HCT116 (cell line): ENCODE data around the gene KCNE1. TPM values are rescaled to one million over a fixed set of nuclear protein-coding genes. Genes with fewer than 3 reads are reported as not detected.

ENCODE experiments used
- ATAC-seq: fragments of 200-7000 bp; cut with Tn5 transposase; 2 replicates; pipeline ENCODE4 v1.9.1; 2020; ENCODE audit warnings: mild to moderate bottlenecking, moderate library complexity
- BruUV-seq: library from RNA; stranded (reverse); fragments of 400-500 nt; replicated peaks from 2 replicates; lab custom pipeline; 2021; lab: Mats Ljungman, UMichigan
- CTCF ChIA-PET: fragments of 300-600 bp; sonication (Branson Sonifier 250); formaldehyde crosslinking; loops from one replicate; lab custom pipeline; 2021; ENCODE audit warnings: antibody characterized with exemption; lab: Charles Lee
- POLR2A ChIA-PET: fragments of 300-600, 350-600 bp; sonication (Branson Sonifier 250); formaldehyde crosslinking; loops from one replicate; lab custom pipeline; 2021; ENCODE audit warnings: antibody characterized with exemption; lab: Charles Lee
- RAD21 ChIA-PET, 2 experiments: fragments of 300-600 bp; sonication (Branson Sonifier 250); formaldehyde crosslinking; loops; one replicate each; lab custom pipeline; 2023; ENCODE audit warnings: low total read pairs in 2 of 2; ENCODE audit not compliant: uncharacterized antibody in 2 of 2, unreplicated experiment in 2 of 2, low non-redundant PET in 1 of 2; lab: Charles Lee
- DNase-seq: peaks from one replicate; pipeline ENCODE4 v3.0.0-alpha.2; 2010; ENCODE audit warnings: low read depth, low spot score
- H2AFZ ChIP-seq: fragments of 200-600 bp; shearing (Covaris generic), sonication (generic); 2 replicates; pipeline ENCODE4 v1.6.1; 2017; ENCODE audit warnings: low read depth, mixed run types, mixed read lengths, antibody characterized with exemption, low read length; ENCODE audit not compliant: poor library complexity, severe bottlenecking
- H3K27ac ChIP-seq: 2 replicates; pipeline ENCODE4 v1.5.1; 2012; ENCODE audit warnings: low read depth, low read length
- H3K27me3 ChIP-seq: fragments of 200-600 bp; sonication (generic); 2 replicates; pipeline ENCODE4 v1.6.1; 2016; ENCODE audit warnings: mixed run types, low read length, mixed read lengths; ENCODE audit not compliant: insufficient read depth
- H3K36me3 ChIP-seq, 2 experiments: fragments of 200-500 bp in 1 of 2; fragments of 200-600 bp in 1 of 2; sonication (Bioruptor generic) in 1 of 2; sonication (generic) in 1 of 2; 2 replicates each; pipeline versions ENCODE4 v1.5.1 to v1.6.1; 2014 to 2016; ENCODE audit warnings: low read length in 2 of 2, inconsistent platforms in 1 of 2, mixed read lengths in 1 of 2, mixed run types in 1 of 2; ENCODE audit not compliant: insufficient read depth in 2 of 2, control insufficient read depth in 1 of 2
- H3K4me1 ChIP-seq, 2 experiments: fragments of 200-600 bp in 1 of 2; sonication (generic) in 1 of 2; 2 replicates each; pipeline versions ENCODE4 v1.5.1 to v1.6.1; 2012 to 2017; ENCODE audit warnings: low read length in 2 of 2, inconsistent platforms in 1 of 2, mild to moderate bottlenecking in 1 of 2, mixed read lengths in 1 of 2, mixed run types in 1 of 2, moderate library complexity in 1 of 2; ENCODE audit not compliant: insufficient read depth in 2 of 2, control insufficient read depth in 1 of 2
- H3K4me2 ChIP-seq: fragments of 200-600 bp; sonication (generic); 2 replicates; pipeline ENCODE4 v1.6.1; 2017; ENCODE audit warnings: mixed run types, low read length, mixed read lengths
- H3K4me3 ChIP-seq, 2 experiments: fragments of 200-600 bp in 1 of 2; sonication (generic) in 1 of 2; replicated peaks in 1 of 2; 2 replicates each; pipeline ENCODE4 v1.5.1; 2011 to 2016; ENCODE audit warnings: low read length in 2 of 2, control low read depth in 1 of 2, low read depth in 1 of 2, mild to moderate bottlenecking in 1 of 2, mixed read lengths in 1 of 2, mixed run types in 1 of 2
- H3K79me2 ChIP-seq: fragments of 200-600 bp; sonication (generic); 2 replicates; pipeline ENCODE4 v1.6.1; 2017; ENCODE audit warnings: mild to moderate bottlenecking, mixed run types, low read length, moderate library complexity, mixed read lengths; ENCODE audit not compliant: insufficient read depth
- H3K9ac ChIP-seq: fragments of 200-600 bp; sonication (generic); 2 replicates; pipeline ENCODE4 v1.6.1; 2016; ENCODE audit warnings: low read length, mixed read lengths
- H3K9me2 ChIP-seq: fragments of 200-600 bp; sonication (generic), shearing (Covaris generic); 2 replicates; pipeline ENCODE4 v1.6.1; 2017; ENCODE audit warnings: mixed run types, mild to moderate bottlenecking, moderate library complexity; ENCODE audit not compliant: insufficient read depth
- H3K9me3 ChIP-seq, 2 experiments: fragments of 200-500 bp in 1 of 2; fragments of 200-600 bp in 1 of 2; sonication (Bioruptor generic) in 1 of 2; sonication (generic) in 1 of 2; 2 replicates each; pipeline ENCODE4 v1.6.1; 2014 to 2017; ENCODE audit warnings: low read length in 2 of 2, mixed read lengths in 2 of 2, inconsistent platforms in 1 of 2, low read depth in 1 of 2, mild to moderate bottlenecking in 1 of 2, mixed run types in 1 of 2, moderate library complexity in 1 of 2; ENCODE audit not compliant: control insufficient read depth in 1 of 2, insufficient read depth in 1 of 2
- H4K20me1 ChIP-seq: fragments of 200-600 bp; sonication (generic), shearing (Covaris generic); 2 replicates; pipeline ENCODE4 v1.6.1; 2017; ENCODE audit warnings: mixed run types, mild to moderate bottlenecking, moderate library complexity; ENCODE audit not compliant: insufficient read depth
- ATF3 ChIP-seq: IDR thresholded peaks from 2 replicates; pipeline ENCODE4 v1.6.1; 2012
- CBX3 ChIP-seq: IDR thresholded peaks from 2 replicates; pipeline ENCODE4 v1.6.1; 2012; ENCODE audit warnings: low read depth
- CEBPB ChIP-seq: IDR thresholded peaks from 2 replicates; pipeline ENCODE4 v1.6.1; 2012; ENCODE audit warnings: low read depth
- CTCF ChIP-seq, 3 experiments: fragments of 200-600 bp in 1 of 3; sonication (generic) in 1 of 3; IDR thresholded peaks in 2 of 3; conservative IDR thresholded peaks in 1 of 3; 2 replicates each; pipeline ENCODE4 v1.5.1; 2012 to 2017; ENCODE audit warnings: low read depth in 2 of 3, low read length in 2 of 3, antibody characterized with exemption in 1 of 3, borderline replicate concordance in 1 of 3, control low read depth in 1 of 3, mild to moderate bottlenecking in 1 of 3, mixed read lengths in 1 of 3, mixed run types in 1 of 3, moderate library complexity in 1 of 3; ENCODE audit not compliant: insufficient read depth in 1 of 3
- EGR1 ChIP-seq: IDR thresholded peaks from 2 replicates; pipeline ENCODE4 v1.6.1; 2012; ENCODE audit warnings: low read depth
- ELF1 ChIP-seq: IDR thresholded peaks from 2 replicates; pipeline ENCODE4 v1.6.1; 2012; ENCODE audit warnings: low read depth, borderline replicate concordance
- EZH2 ChIP-seq: fragments of 200-600 bp; sonication (generic); IDR thresholded peaks from 2 replicates; pipeline ENCODE4 v1.6.1; 2017; ENCODE audit warnings: antibody characterized with exemption, mixed run types
- EZH2phosphoT487 ChIP-seq: fragments of 200-600 bp; IDR thresholded peaks from 2 replicates; pipeline ENCODE4 v1.6.1; 2018; ENCODE audit warnings: antibody characterized with exemption, borderline replicate concordance
- FOSL1 ChIP-seq: IDR thresholded peaks from 2 replicates; pipeline ENCODE4 v1.6.1; 2012; ENCODE audit warnings: low read depth
- JUND ChIP-seq: IDR thresholded peaks from 2 replicates; pipeline ENCODE4 v1.6.1; 2012
- MAX ChIP-seq: IDR thresholded peaks from 2 replicates; pipeline ENCODE4 v1.6.1; 2012
- POLR2A ChIP-seq: IDR thresholded peaks from 2 replicates; pipeline ENCODE4 v1.7.0; 2011; ENCODE audit warnings: borderline replicate concordance; ENCODE audit not compliant: insufficient read depth, insufficient read length; ENCODE audit errors: extremely low read depth
- POLR2AphosphoS5 ChIP-seq: IDR thresholded peaks from 2 replicates; pipeline ENCODE4 v1.6.1; 2011; ENCODE audit warnings: mild to moderate bottlenecking, low read depth, low read length, moderate library complexity
- RAD21 ChIP-seq: IDR thresholded peaks from 2 replicates; pipeline ENCODE4 v1.6.1; 2012; ENCODE audit warnings: low read depth, mild to moderate bottlenecking
- REST ChIP-seq: IDR thresholded peaks from 2 replicates; pipeline ENCODE4 v1.6.1; 2012; ENCODE audit warnings: low read depth
- SIN3A ChIP-seq: IDR thresholded peaks from 2 replicates; pipeline ENCODE4 v1.6.1; 2012; ENCODE audit warnings: low read depth
- SP1 ChIP-seq: IDR thresholded peaks from 2 replicates; pipeline ENCODE4 v1.6.1; 2012; ENCODE audit warnings: low read depth
- SRF ChIP-seq: IDR thresholded peaks from 2 replicates; pipeline ENCODE4 v1.6.1; 2012; ENCODE audit warnings: low read depth
- TCF7L2 ChIP-seq: IDR thresholded peaks from 2 replicates; pipeline ENCODE4 v1.7.0; 2011; ENCODE audit warnings: borderline replicate concordance, inconsistent platforms; ENCODE audit not compliant: insufficient read depth, insufficient read length; ENCODE audit errors: extremely low read depth
- YY1 ChIP-seq: IDR thresholded peaks from 2 replicates; pipeline ENCODE4 v1.6.1; 2011; ENCODE audit warnings: low read length, low read depth, moderate library complexity, mild to moderate bottlenecking; ENCODE audit not compliant: insufficient replicate concordance; ENCODE audit errors: extremely low read depth
- ZFX ChIP-seq: fragments of 450-650 bp; IDR thresholded peaks from 2 replicates; pipeline ENCODE4 v1.6.1; 2017
- ZNF274 ChIP-seq: fragments of 200-500 bp; sonication (Bioruptor generic); IDR thresholded peaks from 2 replicates; pipeline ENCODE4 v1.6.1; 2014; ENCODE audit warnings: mild to moderate bottlenecking, low read depth, low read length, inconsistent platforms
- intact Hi-C: fragments of 100-400 bp; cut with micrococcal nuclease; formaldehyde crosslinking; loops from 2 replicates; pipeline ENCODE4 v1.10.0; 2022
- total RNA-seq: library from RNA; stranded (reverse); gene quantifications from one replicate; pipeline ENCODE4 v1.2.1, GENCODE V29; 2021; ENCODE audit not compliant: unreplicated experiment

KCNE1 gene
- total RNA-seq, 1 experiment from 2014 or later: not detected

- H4K20me1 ChIP-seq: no peaks in the 10 kb centered on the region
- ChIA-PET RAD21 (no interaction called here), CTCF (interaction anchor here (1.2 to 1.6 kb wide), 3 partner anchors 9 to 17 kb away, joined by 3 to 4 read pairs (median 4); no protein-coding TSS in a partner anchor), POLR2A (interaction anchor here (0.6 kb wide), 1 partner anchor 12 kb away, joined by 3 read pairs; no protein-coding TSS in a partner anchor)
- no peaks in the 10 kb centered on the region for H3K79me2 ChIP-seq
- H3K27me3 ChIP-seq: no peaks in the 10 kb centered on the region
- no peaks in the 10 kb centered on the region for H3K9me2 ChIP-seq
- ATAC-seq (peak; percentile 70), DNase-seq (peak; percentile 74)
- H3K27ac ChIP-seq: no peak overlapping the region
- H3K9me3 ChIP-seq: no peaks in the 10 kb centered on the region
- peak overlapping the region; percentile 34 for H3K9ac ChIP-seq
- intact Hi-C loops: no loop called here
- no peak overlapping the region for H3K4me3 ChIP-seq
- no peaks in the 10 kb centered on the region for H3K36me3 ChIP-seq
- no TSS peak for BruUV-seq
- no peak overlapping the region for H2AFZ ChIP-seq
- H3K4me1 ChIP-seq: peaks cover 10 to 26% of the 10 kb centered on the region in 2 experiments
- peak overlapping the region; percentile 56 for H3K4me2 ChIP-seq
- 0 out of 2 replicates have a peak, but pooled peaks have one; percentile 43 for TF ChIP-seq SRF
- TF ChIP-seq CTCF (IDR thresholded peaks at IDR 0.05 in 2 of 3, conservative IDR thresholded peaks at IDR 0.05 in 1 of 3; ENCODE audit: borderline replicate concordance in 1 of 3, insufficient read depth in 1 of 3, low read depth in 2 of 3, low read length in 2 of 3): no peak
- TF ChIP-seq RAD21: 0 out of 2 replicates have a peak, but pooled peaks have one; percentile 10
- TF ChIP-seq JUND: peak; percentile 72
- peak; percentile 20 for TF ChIP-seq TCF7L2
- TF ChIP-seq REST: no peak
- TF ChIP-seq CBX3: no peak; the same call in 1 of the 2 replicates
- no peak for TF ChIP-seq POLR2A
- peak; percentile 69 for TF ChIP-seq FOSL1
- TF ChIP-seq CEBPB: peak; percentile 57; the same call in 1 of the 2 replicates
- TF ChIP-seq ATF3: peak; percentile 69; the same call in 1 of the 2 replicates
- peak; percentile 25; the same call in 1 of the 2 replicates for TF ChIP-seq SIN3A
- TF ChIP-seq SP1: peak; percentile 70
- TF ChIP-seq ZFX: no peak
- TF ChIP-seq ELF1: no peak
- TF ChIP-seq YY1: no peak
- TF ChIP-seq POLR2AphosphoS5: peak; percentile 26; the same call in 1 of the 2 replicates
- no peak for TF ChIP-seq EZH2
- no peak; the same call in 1 of the 2 replicates for TF ChIP-seq EGR1
- no peak for TF ChIP-seq EZH2phosphoT487
- TF ChIP-seq ZNF274: no peak
- TF ChIP-seq MAX: peak; percentile 53; the same call in 1 of the 2 replicates
These were observed 14.7 kb upstream of the KCNE1 start for GRCh38 chr21:34526618-34527290.
